Bronchial epithelial cell (primary cell): ENCODE data around the gene OGFR. TPM values are rescaled to one million over a fixed set of nuclear protein-coding genes. Genes with fewer than 3 reads are reported as not detected.
A peak's percentile ranks its signal among the peaks of the same experiment; 100 is the strongest.

Source experiments
- DNase-seq: peaks from one replicate; pipeline ENCODE4 v3.0.0-alpha.2; 2010; ENCODE audit warnings: low read depth
- FAIRE-seq: peaks from 2 replicates; lab custom pipeline; 2011; peaks lifted over from hg19 to GRCh38; lab: Jason Lieb, UNC
- H3K27me3 ChIP-seq: 2 replicates; pipeline ENCODE4 v1.5.1; 2011; ENCODE audit warnings: low read length; ENCODE audit not compliant: control insufficient read depth, insufficient read depth
- H3K36me3 ChIP-seq: 2 replicates; pipeline ENCODE4 v1.5.1; 2011; ENCODE audit warnings: low read length; ENCODE audit not compliant: control insufficient read depth, insufficient read depth
- H3K4me3 ChIP-seq: 2 replicates; pipeline ENCODE4 v1.5.1; 2011; ENCODE audit warnings: mild to moderate bottlenecking, low read depth, low read length, control low read depth
- CTCF ChIP-seq: IDR thresholded peaks from 2 replicates; pipeline ENCODE4 v1.5.1; 2011; ENCODE audit warnings: mild to moderate bottlenecking, moderate library complexity, low read length, control low read depth, inconsistent platforms; ENCODE audit not compliant: insufficient read depth, severe bottlenecking
- total RNA-seq: library from RNA; depleted of rRNA; stranded (reverse); fragments of >200 nt; gene quantifications from 2 replicates; pipeline ENCODE4 v1.2.1, GENCODE V29; 2014

The OGFR gene
- total RNA-seq, 1 donor from 2014 or later, result 16.1 TPM

- H3K36me3 ChIP-seq, result peaks cover 16% of the 10 kb centered on the region
Measured at GRCh38 chr20:62855120-62855519, 50.5 kb downstream of the OGFR start.

GRCh38 chr20:62856931-62857619 is 52.4 kb downstream of the OGFR start:
- no peak for TF ChIP-seq CTCF
- DNase-seq, result peak; percentile 90
- no peak overlapping the region for H3K4me3 ChIP-seq
- H3K36me3 ChIP-seq, result peaks cover 11% of the 10 kb centered on the region
- FAIRE-seq, result no peak
- H3K27me3 ChIP-seq, result no peaks in the 10 kb centered on the region

More at GRCh38 chr20:62855120-62855519, 50.5 kb downstream of the OGFR start:
- DNase-seq (no peak), FAIRE-seq (no peak)
- no peak overlapping the region for H3K4me3 ChIP-seq
- H3K27me3 ChIP-seq, result no peaks in the 10 kb centered on the region
- TF ChIP-seq CTCF, result no peak

GRCh38 chr20:62858058-62858830 is 53.6 kb downstream of the OGFR start:
- TF ChIP-seq CTCF, result no peak
- DNase-seq (no peak), FAIRE-seq (no peak)

GRCh38 chr20:62859721-62860120 is 55.1 kb downstream of the OGFR start:
- no peak for DNase-seq
- Histone ChIP-seq H3K27me3 (no peaks in the 10 kb centered on the region), H3K36me3 (peaks cover 1% of the 10 kb centered on the region), H3K4me3 (no peak overlapping the region)
- FAIRE-seq, result no peak
- no peak for TF ChIP-seq CTCF

More at GRCh38 chr20:62858058-62858830, 53.6 kb downstream of the OGFR start:
- H3K4me3 ChIP-seq, result no peak overlapping the region
- peaks cover 6% of the 10 kb centered on the region for H3K36me3 ChIP-seq
- no peaks in the 10 kb centered on the region for H3K27me3 ChIP-seq

GRCh38 chr20:62860391-62860923 is 55.8 kb downstream of the OGFR start:
- peak overlapping the region; percentile 53 for H3K4me3 ChIP-seq
- TF ChIP-seq CTCF, result no peak
- H3K27me3 ChIP-seq, result no peaks in the 10 kb centered on the region
- DNase-seq (no peak), FAIRE-seq (no peak)
- peaks cover 1% of the 10 kb centered on the region for H3K36me3 ChIP-seq
